PC-3 (cell line): ENCODE measurements around the gene SCNN1B. TPM values are rescaled to one million over a fixed set of nuclear protein-coding genes. Genes with fewer than 3 reads are reported as not detected.

Source experiments
- ATAC-seq: fragments of 200-7000 bp; cut with Tn5 transposase; 2 replicates; pipeline ENCODE4 v1.9.1; 2020; ENCODE audit warnings: mild to moderate bottlenecking, moderate library complexity
- BruUV-seq: library from RNA; stranded (reverse); fragments of 400-500 nt; replicated peaks from 2 replicates; lab custom pipeline; 2021; lab: Mats Ljungman, UMichigan
- CTCF ChIA-PET: fragments of 300-600 bp; sonication (Branson Sonifier 250); formaldehyde crosslinking; loops from one replicate; lab custom pipeline; 2022; ENCODE audit warnings: antibody characterized with exemption; lab: Charles Lee
- POLR2A ChIA-PET: fragments of 300-600 bp; sonication (Branson Sonifier 250); formaldehyde crosslinking; loops from one replicate; lab custom pipeline; 2022; ENCODE audit warnings: antibody characterized with exemption; ENCODE audit not compliant: unreplicated experiment; lab: Charles Lee
- DNase-seq: peaks from one replicate; pipeline ENCODE4 v3.0.0-alpha.2; 2015
- H2AFZ ChIP-seq: fragments of 300-600 bp; sonication (generic); 2 replicates; pipeline ENCODE4 v1.6.0; 2016; ENCODE audit warnings: antibody characterized with exemption, low read length
- H3F3A ChIP-seq: fragments of 300-600 bp; sonication (generic); one replicate; pipeline ENCODE4 v1.6.0; 2017; ENCODE audit warnings: antibody characterized with exemption, low read length, control low read depth, mild to moderate bottlenecking; ENCODE audit not compliant: unreplicated experiment
- H3K27ac ChIP-seq: fragments of 300-600 bp; sonication (generic); 2 replicates; pipeline ENCODE4 v1.5.1; 2016; ENCODE audit warnings: mild to moderate bottlenecking, low read length
- H3K27me3 ChIP-seq: fragments of 300-600 bp; sonication (generic); 2 replicates; pipeline ENCODE4 v1.6.1; 2016; ENCODE audit warnings: low read length, mixed read lengths
- H3K36me3 ChIP-seq: fragments of 300-600 bp; sonication (generic); 2 replicates; pipeline ENCODE4 v1.6.1; 2016; ENCODE audit warnings: low read depth, mixed run types, low read length, mixed read lengths
- H3K4me1 ChIP-seq: fragments of 300-600 bp; sonication (generic); 2 replicates; pipeline ENCODE4 v1.5.1; 2016; ENCODE audit warnings: low read length; ENCODE audit not compliant: insufficient read depth
- H3K4me2 ChIP-seq: fragments of 300-600 bp; sonication (generic); 2 replicates; pipeline ENCODE4 v1.6.0; 2016; ENCODE audit warnings: low read length
- H3K4me3 ChIP-seq: fragments of 300-600 bp; sonication (generic); 2 replicates; pipeline ENCODE4 v1.5.1; 2016; ENCODE audit warnings: mild to moderate bottlenecking, low read length, mixed read lengths
- H3K79me2 ChIP-seq: fragments of 300-600 bp; sonication (generic); 2 replicates; pipeline ENCODE4 v1.6.1; 2017; ENCODE audit warnings: low read length, mixed read lengths
- H3K9ac ChIP-seq: fragments of 300-600 bp; sonication (generic); 2 replicates; pipeline ENCODE4 v1.6.0; 2016; ENCODE audit warnings: mild to moderate bottlenecking, low read length
- H3K9me2 ChIP-seq: fragments of 300-600 bp; sonication (generic); replicated peaks from 2 replicates; pipeline ENCODE4 v1.6.1; 2016; ENCODE audit warnings: mixed run types, low read length, mixed read lengths
- H3K9me3 ChIP-seq: fragments of 300-600 bp; sonication (generic); 2 replicates; pipeline ENCODE4 v1.6.1; 2016; ENCODE audit warnings: low read length, mixed read lengths
- H4K20me1 ChIP-seq: fragments of 300-600 bp; sonication (generic); 2 replicates; pipeline ENCODE4 v1.6.1; 2016; ENCODE audit warnings: low read length, mixed read lengths
- EZH2 ChIP-seq: fragments of 300-600 bp; sonication (generic); IDR thresholded peaks from one replicate; pipeline ENCODE4 v1.6.1; 2017; ENCODE audit warnings: antibody characterized with exemption, mild to moderate bottlenecking, low read length; ENCODE audit not compliant: unreplicated experiment
- EZH2phosphoT487 ChIP-seq: fragments of 300-600 bp; sonication (generic); IDR thresholded peaks from 2 replicates; pipeline ENCODE4 v1.6.1; 2018; ENCODE audit warnings: mild to moderate bottlenecking, antibody characterized with exemption, low read length, borderline replicate concordance
- intact Hi-C: fragments of 100-400 bp; cut with micrococcal nuclease; formaldehyde crosslinking; loops from 2 replicates; pipeline ENCODE4 v1.9.0; 2023
- total RNA-seq: library from RNA; depleted of rRNA; stranded (reverse); fragments of >200 nt; gene quantifications from 2 replicates; pipeline ENCODE4 v1.2.3, GENCODE V29; 2014
- TF ChIP-seq, protein P1 (sequence below): fragments of 300-600 bp; sonication (generic); conservative IDR thresholded peaks from 2 replicates; pipeline ENCODE4 v1.5.1; 2017; ENCODE audit warnings: antibody characterized with exemption, low read depth, mild to moderate bottlenecking, low read length

Gene SCNN1B
- total RNA-seq, 1 experiment from 2014 or later, result 4.1 TPM

DNA sequence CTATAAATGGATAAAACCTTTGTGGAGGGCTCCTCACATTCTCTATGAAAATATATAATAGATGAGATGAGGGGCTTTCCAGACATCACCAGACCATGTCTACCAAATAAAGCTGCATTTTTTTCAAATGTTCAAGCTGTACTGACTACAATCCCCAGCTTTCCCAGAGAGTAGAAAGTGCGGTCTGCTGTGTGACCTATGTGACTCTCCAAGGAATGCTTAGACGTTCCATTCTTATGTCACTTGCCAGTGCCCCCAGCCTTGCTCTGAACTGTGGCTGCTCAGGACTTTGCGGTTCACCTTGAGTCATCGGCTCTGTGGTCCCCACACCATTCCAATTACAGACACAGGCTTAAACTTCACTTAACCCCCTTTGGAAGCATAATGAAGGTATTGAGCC is 47.8 kb upstream of the SCNN1B start:
- Histone ChIP-seq H3K4me3 (no peak overlapping the region), H3K27me3 (no peaks in the 10 kb centered on the region), H2AFZ (no peak overlapping the region), H3K4me1 (peaks cover 18% of the 10 kb centered on the region), H3K4me2 (no peak overlapping the region), H4K20me1 (no peaks in the 10 kb centered on the region), H3F3A (no peaks in the 10 kb centered on the region), H3K36me3 (no peaks in the 10 kb centered on the region), H3K27ac (no peak overlapping the region), H3K79me2 (no peaks in the 10 kb centered on the region), H3K9me3 (no peaks in the 10 kb centered on the region), H3K9ac (no peak overlapping the region), H3K9me2 (no peaks in the 10 kb centered on the region)
- TF ChIP-seq EZH2phosphoT487, result no peak
- TF ChIP-seq EZH2, result no peak
- TF ChIP-seq, protein P1, sequence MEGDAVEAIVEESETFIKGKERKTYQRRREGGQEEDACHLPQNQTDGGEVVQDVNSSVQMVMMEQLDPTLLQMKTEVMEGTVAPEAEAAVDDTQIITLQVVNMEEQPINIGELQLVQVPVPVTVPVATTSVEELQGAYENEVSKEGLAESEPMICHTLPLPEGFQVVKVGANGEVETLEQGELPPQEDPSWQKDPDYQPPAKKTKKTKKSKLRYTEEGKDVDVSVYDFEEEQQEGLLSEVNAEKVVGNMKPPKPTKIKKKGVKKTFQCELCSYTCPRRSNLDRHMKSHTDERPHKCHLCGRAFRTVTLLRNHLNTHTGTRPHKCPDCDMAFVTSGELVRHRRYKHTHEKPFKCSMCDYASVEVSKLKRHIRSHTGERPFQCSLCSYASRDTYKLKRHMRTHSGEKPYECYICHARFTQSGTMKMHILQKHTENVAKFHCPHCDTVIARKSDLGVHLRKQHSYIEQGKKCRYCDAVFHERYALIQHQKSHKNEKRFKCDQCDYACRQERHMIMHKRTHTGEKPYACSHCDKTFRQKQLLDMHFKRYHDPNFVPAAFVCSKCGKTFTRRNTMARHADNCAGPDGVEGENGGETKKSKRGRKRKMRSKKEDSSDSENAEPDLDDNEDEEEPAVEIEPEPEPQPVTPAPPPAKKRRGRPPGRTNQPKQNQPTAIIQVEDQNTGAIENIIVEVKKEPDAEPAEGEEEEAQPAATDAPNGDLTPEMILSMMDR, result no peak
- intact Hi-C loops, result no loop called here
- DNase-seq, result peak; percentile 9
- no peak for ATAC-seq
- no TSS peak for BruUV-seq
- ChIA-PET POLR2A (no interaction called here), CTCF (no interaction called here)

DNA sequence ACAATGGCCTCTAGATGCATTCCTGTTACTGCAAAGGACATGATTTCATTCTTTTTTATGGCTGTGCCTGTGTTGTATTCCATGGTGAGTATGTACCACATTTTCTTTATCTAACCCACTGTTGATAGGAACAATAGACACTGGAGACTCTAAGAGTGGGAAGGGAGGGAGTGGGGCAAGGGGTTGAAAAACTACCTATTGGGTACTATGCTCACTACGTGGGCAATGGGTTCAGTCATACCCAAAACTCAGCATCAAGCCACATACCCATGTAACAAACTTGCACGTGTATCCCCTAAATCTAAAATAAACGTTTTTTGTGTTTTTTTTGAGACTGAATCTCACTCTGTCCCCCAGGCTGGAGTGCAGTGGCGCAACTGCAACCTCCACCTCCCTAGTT is 47.1 kb upstream of the SCNN1B start:
- TF ChIP-seq EZH2phosphoT487, result no peak
- TF ChIP-seq, protein P1, result no peak
- no peak for TF ChIP-seq EZH2
- ChIA-PET CTCF (no interaction called here), POLR2A (no interaction called here)
- DNase-seq (no peak), ATAC-seq (no peak)
- H3F3A ChIP-seq, result no peaks in the 10 kb centered on the region
- no peaks in the 10 kb centered on the region for H3K79me2 ChIP-seq
- no peaks in the 10 kb centered on the region for H4K20me1 ChIP-seq
- H3K36me3 ChIP-seq, result no peaks in the 10 kb centered on the region
- H3K9me2 ChIP-seq, result no peaks in the 10 kb centered on the region
- no peak overlapping the region for H3K27ac ChIP-seq
- no peak overlapping the region for H2AFZ ChIP-seq
- H3K9me3 ChIP-seq, result no peaks in the 10 kb centered on the region
- BruUV-seq, result no TSS peak
- H3K9ac ChIP-seq, result no peak overlapping the region
- intact Hi-C loops, result no loop called here
- no peaks in the 10 kb centered on the region for H3K27me3 ChIP-seq
- H3K4me2 ChIP-seq, result no peak overlapping the region
- H3K4me3 ChIP-seq, result no peak overlapping the region
- peaks cover 18% of the 10 kb centered on the region for H3K4me1 ChIP-seq

DNA sequence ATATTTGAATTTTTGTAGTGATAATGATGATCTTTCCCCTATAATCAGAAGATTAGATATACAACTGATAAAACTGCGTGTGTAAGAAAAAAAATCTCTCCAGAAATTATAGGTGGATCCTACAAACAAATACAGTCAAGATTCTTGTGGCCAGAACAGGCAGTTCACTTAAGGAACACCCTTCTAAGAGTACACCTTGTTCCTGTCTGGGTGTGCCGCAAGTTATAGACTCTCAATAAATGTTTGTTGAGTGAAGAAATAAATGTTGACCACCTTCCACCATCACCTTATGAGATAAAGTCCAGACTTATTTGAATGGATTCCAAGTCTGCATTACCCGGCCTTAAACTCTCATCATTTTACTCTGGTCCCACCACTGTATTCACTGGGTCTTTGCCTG is 45.7 kb upstream of the SCNN1B start:
- no peaks in the 10 kb centered on the region for H3K9me3 ChIP-seq
- ChIA-PET POLR2A (no interaction called here), CTCF (no interaction called here)
- no peak overlapping the region for H3K27ac ChIP-seq
- intact Hi-C loops, result no loop called here
- no peaks in the 10 kb centered on the region for H3K27me3 ChIP-seq
- H3K9ac ChIP-seq, result no peak overlapping the region
- ATAC-seq, result no peak
- no peak for DNase-seq
- no TSS peak for BruUV-seq
- no peak for TF ChIP-seq EZH2
- TF ChIP-seq EZH2phosphoT487, result no peak
- TF ChIP-seq, protein P1, result no peak
- H3F3A ChIP-seq, result no peaks in the 10 kb centered on the region
- no peak overlapping the region for H3K4me3 ChIP-seq
- no peaks in the 10 kb centered on the region for H3K9me2 ChIP-seq
- peaks cover 18% of the 10 kb centered on the region for H3K4me1 ChIP-seq
- no peaks in the 10 kb centered on the region for H3K36me3 ChIP-seq
- no peak overlapping the region for H2AFZ ChIP-seq
- no peaks in the 10 kb centered on the region for H4K20me1 ChIP-seq
- no peak overlapping the region for H3K4me2 ChIP-seq
- H3K79me2 ChIP-seq, result no peaks in the 10 kb centered on the region
